ENCODE data around the gene CEPT1. TPM values are rescaled to one million over a fixed set of nuclear protein-coding genes. Genes with fewer than 3 reads are reported as not detected.

Gene CEPT1
- total and polyA plus RNA-seq, 2 of the 8 experiments (the other 6 are each of a cell fraction or from before 2014, with no cell fraction given): 18.5 to 28.6 TPM

- no peak for TF ChIP-seq USF2 (IDR thresholded peaks at IDR 0.05; ENCODE audit: low read length)
- TF ChIP-seq EGR1 (IDR thresholded peaks at IDR 0.05; ENCODE audit: borderline replicate concordance, low read depth, low read length): no peak
- no peak for TF ChIP-seq KDM5A (IDR thresholded peaks at IDR 0.05; ENCODE audit: low read length)
- no peak for TF ChIP-seq MAX (IDR thresholded peaks at IDR 0.05)
- TF ChIP-seq CTCF (IDR thresholded peaks at IDR 0.05; ENCODE audit: control extremely low read depth in 1 of 3, insufficient read depth in 1 of 3, low read depth in 1 of 3, low read length in 3 of 3): no peak
Observed at GRCh38 chr1:111192658-111193519, 52.9 kb downstream of the CEPT1 start (continued).
